GM08714 (cell line): ENCODE measurements around the gene GPATCH8.
"Not testable (repeated sequence)": the region's sequence is repeated elsewhere in the genome, so short reads cannot be mapped to it uniquely, and the experiment has no call there.

ENCODE experiments used
- H3K4me3 ChIP-seq: fragments of 200-500 bp; sonication (Bioruptor generic); 2 replicates; pipeline ENCODE4 v1.5.1; 2014; ENCODE audit warnings: mild to moderate bottlenecking, low read length, inconsistent platforms
- ZNF274 ChIP-seq: IDR thresholded peaks from 2 replicates; pipeline ENCODE4 v1.6.1; 2012; ENCODE audit warnings: mild to moderate bottlenecking, low read depth, low read length

Gene GPATCH8

GRCh38 chr17:44503147-44504029, at the start of gene GPATCH8:
TSS of gene GPATCH8 (minus strand) at chr17:44503406. CDS start at chr17:44503370, 36 bp downstream.
- TF ChIP-seq ZNF274 = no peak
- H3K4me3 ChIP-seq = peak within 1 kb of the TSS; percentile 79

DNA sequence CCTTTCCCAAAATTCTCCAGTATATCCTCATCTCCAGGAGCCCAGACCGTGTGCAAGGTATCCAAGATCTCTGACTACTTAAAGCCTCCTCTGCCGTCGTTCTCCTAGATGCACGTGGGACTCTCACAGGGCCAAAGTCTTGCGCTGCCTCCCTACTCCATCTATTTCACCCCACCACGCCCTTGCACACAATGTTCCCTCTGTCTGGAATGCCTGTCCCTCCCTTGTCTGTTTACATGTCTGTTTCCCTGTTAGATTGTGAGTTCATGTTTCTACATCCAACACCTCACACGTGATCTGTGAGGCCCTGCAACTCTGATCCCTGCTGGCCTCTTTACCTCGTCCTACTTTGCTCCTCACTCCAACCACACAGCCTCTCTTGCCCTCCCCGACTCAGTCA, 49.2 kb upstream of the GPATCH8 start:
- TF ChIP-seq ZNF274 = no peak
- H3K4me3 ChIP-seq = no peak overlapping the region

DNA sequence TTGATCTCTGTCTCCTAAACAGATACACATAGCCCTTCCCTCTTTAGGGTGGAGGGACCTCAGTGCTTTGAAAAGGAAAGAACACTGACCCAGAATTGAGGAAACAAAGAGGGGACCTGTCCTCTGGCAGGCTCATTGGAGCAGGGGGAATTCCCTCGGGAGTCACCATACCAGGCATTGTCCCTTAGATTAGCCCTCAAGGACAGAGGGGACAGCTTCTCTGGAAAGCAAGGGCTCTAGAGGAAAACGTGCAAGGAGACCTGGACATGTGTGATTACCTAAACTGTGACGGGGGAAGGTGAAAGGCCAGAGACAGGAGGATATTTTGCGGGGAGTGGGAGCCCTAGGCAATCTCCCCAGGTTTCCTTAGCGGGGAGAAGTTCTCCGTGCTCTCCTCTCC, 46.5 kb upstream of the GPATCH8 start:
- H3K4me3 ChIP-seq = no peak overlapping the region
- no peak for TF ChIP-seq ZNF274

DNA sequence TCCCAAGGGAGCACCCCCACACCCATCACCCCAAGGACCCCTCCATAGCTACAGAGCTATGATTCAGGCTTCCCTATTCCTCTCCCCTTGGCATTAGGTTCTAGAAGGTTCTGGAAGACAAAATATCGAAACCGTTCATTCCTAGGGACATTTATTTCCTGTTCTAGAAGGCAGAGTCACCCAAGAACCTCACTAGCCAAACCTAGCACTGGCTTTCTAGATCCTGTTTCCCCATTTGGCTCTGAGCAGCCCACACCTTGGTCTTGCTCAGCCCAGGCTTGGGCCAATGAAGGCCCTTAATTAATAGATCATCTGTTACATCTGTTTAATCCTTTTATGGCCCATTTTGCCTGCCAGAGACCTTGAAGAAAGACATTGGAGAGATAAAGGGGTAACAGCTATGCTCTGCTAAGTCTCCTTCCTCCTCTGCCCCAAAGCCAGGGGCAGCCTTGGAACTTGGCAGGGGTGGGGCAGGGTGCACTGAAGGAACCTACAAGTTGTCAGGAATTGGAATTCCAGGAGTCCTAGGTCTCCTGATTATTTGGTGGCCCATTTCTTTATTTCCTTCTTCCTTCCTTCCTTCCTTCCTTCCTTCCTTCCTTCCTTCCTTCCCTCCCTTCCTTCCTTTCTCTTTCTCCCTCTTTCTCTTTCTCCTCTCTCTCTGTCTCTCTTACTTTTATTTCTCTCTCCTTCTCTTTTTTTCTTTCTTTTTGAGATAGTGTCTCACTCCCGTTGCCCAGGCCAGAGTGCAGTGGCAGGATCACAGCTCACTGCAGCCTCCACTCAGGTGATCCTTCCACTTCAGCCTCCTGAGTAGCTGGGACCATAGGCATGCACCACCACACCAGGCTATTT, 45.4 kb upstream of the GPATCH8 start:
- no peak overlapping the region for H3K4me3 ChIP-seq
- no peak for TF ChIP-seq ZNF274

DNA sequence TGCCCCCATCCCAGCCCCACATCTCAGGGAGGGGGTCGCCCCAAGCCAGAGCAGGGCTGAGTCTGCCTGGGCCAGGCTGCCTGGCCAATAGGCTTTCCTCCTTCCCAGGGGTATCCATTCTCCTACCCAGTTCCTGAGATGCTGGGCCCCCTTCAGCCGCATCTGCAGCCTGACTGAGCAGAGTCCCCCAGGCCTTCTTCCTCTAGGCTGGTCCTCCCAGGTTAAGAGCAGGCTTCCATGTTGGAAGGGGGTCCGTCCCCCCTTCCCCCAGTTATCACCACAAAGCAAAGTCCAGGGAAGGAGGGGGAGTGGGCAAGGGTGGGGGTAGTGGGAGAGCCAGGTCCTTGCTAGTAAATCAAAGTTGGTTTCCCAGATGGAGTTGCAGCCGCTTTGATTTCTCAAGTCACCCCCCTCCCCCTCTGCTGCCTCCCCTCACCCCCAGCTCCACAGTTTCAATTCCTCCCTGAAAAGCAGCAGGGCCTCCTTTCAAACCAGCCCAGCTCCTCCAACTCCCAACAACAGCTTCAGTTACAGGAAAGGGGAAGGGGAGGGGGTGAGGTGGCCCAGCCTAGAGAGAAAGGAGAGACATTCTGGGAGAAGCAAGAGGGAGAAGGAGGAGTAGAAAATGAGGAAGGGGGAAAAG, 44.5 kb upstream of the GPATCH8 start:
- no peak overlapping the region for H3K4me3 ChIP-seq
- TF ChIP-seq ZNF274 = no peak

GRCh38 chr17:44546671-44547606, 43.7 kb upstream of the GPATCH8 start:
- no peak overlapping the region for H3K4me3 ChIP-seq
- no peak for TF ChIP-seq ZNF274

DNA sequence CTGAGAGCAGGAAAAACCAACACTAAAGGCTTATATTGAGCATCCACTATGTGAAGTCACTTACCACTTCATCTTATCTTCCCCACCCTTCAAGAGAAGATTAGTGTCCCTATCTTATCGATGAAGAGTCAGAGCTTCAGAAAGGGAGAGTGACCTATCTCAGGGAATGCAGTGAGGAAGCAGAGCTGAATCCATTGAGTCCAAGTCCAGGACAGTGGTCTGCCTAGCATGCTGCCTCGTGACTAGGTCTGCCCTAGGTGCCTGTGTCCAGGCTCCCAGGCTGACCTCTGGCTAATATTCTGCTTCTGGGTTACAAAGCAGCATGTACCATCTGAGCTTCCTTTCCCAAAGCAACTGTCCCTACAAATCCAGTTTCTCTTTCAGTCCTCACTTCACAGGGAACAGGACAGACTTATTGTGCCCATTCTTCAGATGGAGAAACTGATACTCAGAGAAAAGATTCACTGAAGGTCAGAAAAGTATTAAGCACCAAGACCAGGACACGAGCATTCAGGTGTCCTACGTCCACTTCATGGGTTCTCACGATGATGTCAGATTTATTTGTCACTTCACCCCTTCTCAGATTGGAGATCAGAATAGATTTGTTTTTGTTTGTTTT, 40.8 kb upstream of the GPATCH8 start:
- no peak for TF ChIP-seq ZNF274
- no peak overlapping the region for H3K4me3 ChIP-seq

DNA sequence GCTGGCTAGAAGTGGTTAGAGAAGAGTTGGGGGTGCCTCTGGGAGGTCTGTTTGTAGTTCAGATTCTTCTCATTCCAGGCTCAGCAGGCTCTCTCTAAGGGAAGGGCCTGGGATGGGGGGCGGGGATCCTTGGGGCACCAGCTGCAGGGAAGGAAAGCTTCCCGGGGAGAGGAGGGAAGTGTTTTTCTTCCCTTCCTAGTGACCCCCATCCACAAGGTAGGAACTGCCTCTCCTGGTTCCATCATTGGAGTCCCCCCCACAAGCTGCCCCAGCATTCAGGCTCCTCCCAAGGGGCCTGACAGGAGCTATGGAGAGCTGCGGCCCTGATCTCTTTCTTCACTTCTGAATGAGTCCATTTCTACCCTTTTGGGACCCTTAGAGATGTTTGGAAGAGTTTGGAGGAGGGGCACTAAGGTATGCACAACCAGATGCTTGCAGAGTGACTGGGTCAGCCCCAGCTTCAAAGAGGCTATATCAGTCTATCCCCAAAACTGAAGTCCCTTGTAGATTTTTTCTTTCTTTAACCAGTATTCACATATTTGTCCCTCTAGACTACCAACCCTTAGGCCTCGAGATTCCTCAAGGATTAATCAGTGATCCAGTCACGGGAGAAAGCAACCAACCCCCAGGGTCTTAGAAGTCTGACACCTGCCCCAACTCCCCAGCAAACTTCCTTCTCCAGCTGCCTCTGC, 40.2 kb upstream of the GPATCH8 start:
- TF ChIP-seq ZNF274 = no peak
- H3K4me3 ChIP-seq = no peak overlapping the region

- H3K4me3 ChIP-seq = no peak overlapping the region
- TF ChIP-seq ZNF274 = no peak
Observed at GRCh38 chr17:44541884-44542581, 38.8 kb upstream of the GPATCH8 start.

DNA sequence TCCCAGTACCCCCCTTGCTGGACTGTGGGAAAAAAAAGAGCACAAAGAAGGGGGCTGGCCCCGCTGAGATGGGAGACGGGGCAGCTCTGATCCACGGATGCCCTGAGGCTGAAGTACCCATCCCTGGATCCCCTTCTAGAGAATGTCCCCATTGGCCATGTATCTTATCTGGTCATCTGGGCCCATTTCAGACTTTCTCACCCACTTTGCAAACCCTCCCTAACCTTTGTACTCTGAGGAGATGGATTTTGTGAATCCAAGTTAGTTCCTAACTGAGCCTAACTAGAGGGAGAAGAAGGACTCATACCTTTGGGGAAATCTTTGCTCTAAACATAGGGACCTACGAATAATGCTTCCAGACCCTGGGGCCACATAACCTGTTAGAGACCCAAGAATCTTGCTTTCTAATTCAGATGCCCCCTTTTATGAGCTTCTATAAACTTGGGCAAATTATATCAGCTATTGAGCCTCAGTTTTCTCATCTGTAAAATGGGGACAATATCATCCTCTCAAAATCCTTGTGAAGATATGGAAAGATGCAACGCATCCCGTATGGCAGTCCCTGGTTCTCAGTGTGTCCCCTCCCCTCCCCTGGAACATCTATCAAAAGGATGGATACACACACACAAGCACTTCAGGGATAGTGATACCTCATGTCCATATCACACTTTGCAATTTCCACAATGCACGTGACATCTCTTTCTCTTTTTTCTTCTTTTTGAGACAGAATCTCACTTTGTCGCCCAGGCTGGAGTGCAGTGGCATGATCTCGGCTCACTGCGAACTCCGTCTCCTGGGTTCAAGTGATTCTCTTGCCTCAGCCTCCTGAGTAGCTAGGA, 37.3 kb upstream of the GPATCH8 start:
- TF ChIP-seq ZNF274 = no peak
- H3K4me3 ChIP-seq = no peak overlapping the region

GRCh38 chr17:44539673-44540072, 36.5 kb upstream of the GPATCH8 start:
- H3K4me3 ChIP-seq = no peak overlapping the region
- no peak for TF ChIP-seq ZNF274

GRCh38 chr17:44537922-44538321, 34.7 kb upstream of the GPATCH8 start:
- not testable (repeated sequence) for H3K4me3 ChIP-seq
